Thyroid gland (tissue), 4 donors: ENCODE data around the gene DIP2C. TPM values are rescaled to one million over a fixed set of nuclear protein-coding genes. Genes with fewer than 3 reads are reported as not detected.

Source experiments
- DNase-seq, 2 donors: peaks; one replicate each; pipeline ENCODE4 v3.0.0-alpha.2; 2019
- H3K27ac ChIP-seq, 3 donors: fragments of 200-600 bp; sonication (generic); 1 replicate in 2 of 3; 2 replicates in 1 of 3; pipeline ENCODE4 v1.5.1; 2016 to 2019; ENCODE audit warnings: mild to moderate bottlenecking in 1 of 3, moderate library complexity in 1 of 3
- H3K27me3 ChIP-seq: fragments of 200-600 bp; sonication (generic); one replicate; pipeline ENCODE4 v1.5.1; 2019
- H3K36me3 ChIP-seq, 2 donors: fragments of 200-600 bp; sonication (generic); one replicate each; pipeline ENCODE4 v1.5.1; 2016 to 2019
- H3K4me1 ChIP-seq, 2 donors: fragments of 200-600 bp; sonication (generic); one replicate each; pipeline ENCODE4 v1.5.1; 2017 to 2019
- H3K4me3 ChIP-seq, 3 donors: fragments of 200-600 bp; sonication (generic); replicated peaks in 1 of 3; 1 replicate in 2 of 3; 2 replicates in 1 of 3; pipeline ENCODE4 v1.5.1; 2016; ENCODE audit warnings: mild to moderate bottlenecking in 1 of 3
- H3K9me3 ChIP-seq: fragments of 200-600 bp; sonication (generic); one replicate; pipeline ENCODE4 v1.5.1; 2017
- POLR2A ChIP-seq, 2 donors: fragments of 450-650 bp; IDR thresholded peaks; one replicate each; pipeline ENCODE4 v1.6.1; 2017; ENCODE audit warnings: antibody characterized with exemption in 2 of 2, mild to moderate bottlenecking in 2 of 2, moderate library complexity in 1 of 2
- WGBS, 2 donors: methylation state at CpG; one replicate each; pipeline ENCODE4 v1.1.5; 2017; 5-methylcytosine and 5-hydroxymethylcytosine counted together
- intact Hi-C: fragments of 100-400 bp; cut with DNase I; formaldehyde crosslinking; loops from one replicate; pipeline ENCODE4 v1.15.1; 2023
- total RNA-seq, 4 donors: library from RNA; depleted of rRNA; stranded (reverse); fragments of >200 nt; gene quantifications; one replicate each; pipeline ENCODE4 v1.2.3, GENCODE V29; 2016
- TF ChIP-seq, protein P1 (sequence below), 6 experiments: fragments of 200-600 bp in 3 of 6; fragments of 450-650 bp in 3 of 6; sonication (generic) in 3 of 6; IDR thresholded peaks; one replicate each; pipeline ENCODE4 v1.5.1; 2016 to 2019; ENCODE audit warnings: antibody characterized with exemption in 6 of 6, mild to moderate bottlenecking in 2 of 6, inconsistent platforms in 1 of 6, moderate library complexity in 1 of 6

The DIP2C gene
- total RNA-seq, 4 donors from 2014 or later: 11.4 to 14.6 (median 12.3) TPM

GRCh38 chr10:335151-335800 is 354.2 kb downstream of the DIP2C start:
- TF ChIP-seq POLR2A (IDR thresholded peaks at IDR 0.05): no peak
- TF ChIP-seq, protein P1, sequence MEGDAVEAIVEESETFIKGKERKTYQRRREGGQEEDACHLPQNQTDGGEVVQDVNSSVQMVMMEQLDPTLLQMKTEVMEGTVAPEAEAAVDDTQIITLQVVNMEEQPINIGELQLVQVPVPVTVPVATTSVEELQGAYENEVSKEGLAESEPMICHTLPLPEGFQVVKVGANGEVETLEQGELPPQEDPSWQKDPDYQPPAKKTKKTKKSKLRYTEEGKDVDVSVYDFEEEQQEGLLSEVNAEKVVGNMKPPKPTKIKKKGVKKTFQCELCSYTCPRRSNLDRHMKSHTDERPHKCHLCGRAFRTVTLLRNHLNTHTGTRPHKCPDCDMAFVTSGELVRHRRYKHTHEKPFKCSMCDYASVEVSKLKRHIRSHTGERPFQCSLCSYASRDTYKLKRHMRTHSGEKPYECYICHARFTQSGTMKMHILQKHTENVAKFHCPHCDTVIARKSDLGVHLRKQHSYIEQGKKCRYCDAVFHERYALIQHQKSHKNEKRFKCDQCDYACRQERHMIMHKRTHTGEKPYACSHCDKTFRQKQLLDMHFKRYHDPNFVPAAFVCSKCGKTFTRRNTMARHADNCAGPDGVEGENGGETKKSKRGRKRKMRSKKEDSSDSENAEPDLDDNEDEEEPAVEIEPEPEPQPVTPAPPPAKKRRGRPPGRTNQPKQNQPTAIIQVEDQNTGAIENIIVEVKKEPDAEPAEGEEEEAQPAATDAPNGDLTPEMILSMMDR (IDR thresholded peaks at IDR 0.05): no peak
- Histone ChIP-seq H3K4me1 (peaks cover 9 to 13% of the 10 kb centered on the region in 2 donors), H3K27ac (no peak overlapping the region), H3K4me3 (no peak overlapping the region), H3K27me3 (no peaks in the 10 kb centered on the region), H3K36me3 (no peaks in the 10 kb centered on the region), H3K9me3 (no peaks in the 10 kb centered on the region)
- no peak for DNase-seq
- WGBS, 2 donors: 95 to 98% methylated on average over 14 of the region's 14 CpGs
- intact Hi-C loops: no loop called here

- no peaks in the 10 kb centered on the region for H3K9me3 ChIP-seq
- peaks cover 6 to 7% of the 10 kb centered on the region in 2 donors for H3K36me3 ChIP-seq
- DNase-seq: no peak
- H3K27me3 ChIP-seq: no peaks in the 10 kb centered on the region
- TF ChIP-seq POLR2A (IDR thresholded peaks at IDR 0.05): no peak
- TF ChIP-seq, protein P1 (IDR thresholded peaks at IDR 0.05): no peak
- no peak overlapping the region for H3K4me3 ChIP-seq
- WGBS, 2 donors: 94 to 95% methylated on average over 3 of the region's 3 CpGs
- H3K27ac ChIP-seq: no peak overlapping the region
- intact Hi-C loops: no loop called here
- H3K4me1 ChIP-seq: peaks cover 0 to 6% of the 10 kb centered on the region in 2 donors
Observed at GRCh38 chr10:331186-331585, 358.3 kb downstream of the DIP2C start.

DNA sequence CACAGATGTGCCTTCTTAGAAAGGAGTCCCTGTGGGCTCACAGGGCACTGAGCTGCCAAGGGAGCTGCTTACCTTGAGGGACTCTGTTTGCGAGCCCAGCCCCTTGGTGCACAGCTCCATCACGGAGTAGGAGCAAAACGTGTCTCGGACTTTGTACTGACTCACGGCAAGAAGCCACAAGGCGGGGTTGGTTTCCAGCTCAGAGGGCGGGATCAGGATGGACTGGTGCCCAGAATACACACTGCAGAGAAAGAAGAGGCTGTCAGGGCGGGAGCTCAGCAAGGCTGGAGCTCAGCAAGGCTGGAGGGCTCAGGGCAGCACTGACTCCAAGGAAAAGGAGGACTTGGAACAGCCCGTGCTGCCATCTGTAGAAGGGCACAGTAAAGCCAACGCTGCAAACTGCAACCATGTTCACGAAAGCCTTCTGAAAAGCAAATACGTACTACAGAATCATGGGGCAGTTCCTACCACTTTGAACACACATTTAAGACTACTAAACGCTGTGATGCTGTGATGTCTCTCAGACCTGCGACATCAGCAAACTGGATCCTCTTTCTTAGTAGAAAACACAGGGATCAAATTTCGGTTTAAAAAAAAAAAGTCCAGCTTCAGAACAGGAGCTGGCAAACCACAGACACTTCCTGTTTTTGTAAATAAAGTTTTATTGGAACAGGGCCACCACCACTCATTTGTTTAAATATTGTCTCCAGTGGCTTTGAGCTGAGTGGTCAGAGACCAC is 359.9 kb downstream of the DIP2C start:
- intact Hi-C loops: no loop called here
- Histone ChIP-seq H3K27me3 (no peaks in the 10 kb centered on the region), H3K4me1 (peaks cover 0 to 6% of the 10 kb centered on the region in 2 donors), H3K9me3 (no peaks in the 10 kb centered on the region), H3K4me3 (no peak overlapping the region), H3K27ac (peak overlapping the region in 1 of 3 donors; percentile 2), H3K36me3 (peaks cover 7 to 10% of the 10 kb centered on the region in 2 donors)
- peak; percentile 87 to 91 for DNase-seq
- no peak for TF ChIP-seq POLR2A (IDR thresholded peaks at IDR 0.05)
- TF ChIP-seq, protein P1 (IDR thresholded peaks at IDR 0.05): peak in 3 of 6 experiments; percentile 8 to 21 (median 17)
- WGBS, 2 donors: 31 to 32% methylated on average over 13 to 15 of the region's 15 CpGs

DNA sequence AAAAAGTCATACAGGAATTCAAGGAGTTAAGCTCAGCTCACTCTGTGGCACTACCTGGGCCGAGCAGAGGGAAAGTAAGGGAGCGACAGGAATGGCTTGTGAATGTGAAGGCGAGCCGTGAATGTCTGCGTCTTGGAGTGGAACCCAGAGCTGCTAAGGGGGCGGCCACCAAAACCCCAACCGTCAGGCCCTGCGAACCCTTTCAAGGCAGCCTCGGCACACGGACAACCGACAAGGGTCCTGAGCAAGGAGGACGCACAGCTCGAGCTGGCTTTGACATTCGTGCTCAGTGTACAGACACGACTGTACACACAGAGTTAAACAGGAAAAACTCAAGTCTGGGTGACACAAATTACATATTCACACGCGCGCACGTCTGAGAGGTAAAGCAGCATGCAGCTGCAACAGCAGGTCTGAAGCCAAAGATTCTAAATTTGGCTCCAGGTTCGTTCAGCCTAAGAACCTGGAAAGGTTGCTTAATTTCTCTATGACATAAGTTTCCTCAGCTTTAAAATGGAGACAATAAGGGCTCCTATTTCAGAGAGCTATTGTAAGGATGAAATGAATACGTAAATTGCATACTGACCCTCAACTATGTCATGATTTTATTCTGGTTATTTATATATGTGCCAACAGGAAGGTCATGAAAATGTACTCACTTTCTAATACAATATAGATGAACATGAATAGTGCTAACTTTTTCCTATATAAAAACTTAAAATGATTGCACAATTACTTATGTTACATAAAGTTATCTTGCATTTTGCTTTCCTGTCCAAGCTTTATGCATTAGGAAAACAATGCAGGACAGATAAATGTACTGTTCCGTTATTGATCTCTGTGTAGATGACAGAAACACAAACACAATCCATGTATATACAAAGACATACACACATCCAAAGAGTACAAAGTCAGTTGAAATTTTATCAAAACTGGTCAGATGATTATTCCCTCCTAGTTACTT is 361.3 kb downstream of the DIP2C start:
- no peak overlapping the region for H3K27ac ChIP-seq

More for the DNA sequence above, 361.3 kb downstream of the DIP2C start:
- peaks cover 0 to 6% of the 10 kb centered on the region in 2 donors for H3K4me1 ChIP-seq
- H3K9me3 ChIP-seq: no peaks in the 10 kb centered on the region
- intact Hi-C loops: no loop called here
- peaks cover 7 to 10% of the 10 kb centered on the region in 2 donors for H3K36me3 ChIP-seq
- TF ChIP-seq, protein P1 (IDR thresholded peaks at IDR 0.05): no peak
- TF ChIP-seq POLR2A (IDR thresholded peaks at IDR 0.05): no peak
- WGBS, 2 donors: 96 to 97% methylated on average over 22 of the region's 22 CpGs
- DNase-seq: no peak
- H3K27me3 ChIP-seq: no peaks in the 10 kb centered on the region
- H3K4me3 ChIP-seq: no peak overlapping the region
